ENCODE measurements around the gene PPL. TPM values are rescaled to one million over a fixed set of nuclear protein-coding genes. Genes with fewer than 3 reads are reported as not detected.
A peak's percentile ranks its signal among the peaks of the same experiment; 100 is the strongest.

The PPL gene
- total RNA-seq, 2 experiments from 2014 or later, result 0.07 TPM; not detected in 1

GRCh38 chr16:4850211-4850610, 86.7 kb downstream of the PPL start:
- peaks cover 51% of the 10 kb centered on the region for H3K4me1 Mint-ChIP-seq (ENCODE audit: low read depth)
- H3K9me3 Mint-ChIP-seq, result no peaks in the 10 kb centered on the region
- no peak overlapping the region for H3K27ac Mint-ChIP-seq
- H3K27me3 Mint-ChIP-seq (ENCODE audit: low read depth), result no peaks in the 10 kb centered on the region
- no peak overlapping the region for H3K4me3 Mint-ChIP-seq
- intact Hi-C loops (cut with micrococcal nuclease), result no loop called here
- DNase-seq, result no peak
- peaks cover 18% of the 10 kb centered on the region for H3K36me3 Mint-ChIP-seq (ENCODE audit: low read depth)
- CTCF ChIA-PET, result no interaction called here

DNA sequence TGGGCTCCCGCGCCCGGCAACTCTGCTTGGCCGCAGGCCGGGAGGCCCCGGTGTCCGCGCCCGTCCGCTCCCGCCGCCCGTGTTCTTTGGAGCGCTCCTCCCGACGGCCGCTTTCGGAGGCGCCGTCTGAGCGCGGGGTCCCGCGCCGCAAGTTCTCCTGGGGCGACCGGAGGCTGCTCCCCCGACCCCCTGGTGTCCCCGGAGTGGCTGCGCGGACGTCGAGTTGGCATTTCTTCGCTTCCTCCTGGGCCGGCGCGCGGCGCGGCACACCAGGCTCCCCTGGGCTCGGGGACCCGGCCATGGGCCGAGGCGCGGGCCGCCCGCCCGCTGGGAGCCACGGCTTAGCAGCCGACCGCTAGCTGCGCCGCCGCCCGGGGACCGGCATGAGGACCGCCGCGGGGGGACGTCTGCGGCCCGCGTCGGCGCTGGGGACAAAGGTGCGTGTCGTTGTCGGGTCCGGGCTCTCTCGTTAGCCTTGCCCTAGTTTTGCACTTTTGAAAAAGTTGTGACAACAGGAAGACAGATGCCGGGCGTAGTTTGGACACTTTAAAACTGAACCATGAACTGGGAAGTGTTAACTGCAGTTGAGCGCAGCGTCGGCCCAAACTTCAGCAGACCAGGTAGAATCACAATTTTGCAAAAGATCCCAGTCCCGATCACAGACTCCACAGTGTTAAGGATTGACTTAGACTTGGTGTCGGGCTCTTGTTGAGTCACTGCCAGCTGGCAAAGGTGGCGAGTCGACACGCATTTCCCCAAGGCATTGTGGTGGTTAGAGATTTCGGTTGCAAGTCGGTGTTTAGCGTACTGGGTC, 89.0 kb downstream of the PPL start:
- peaks cover 21% of the 10 kb centered on the region for H3K36me3 Mint-ChIP-seq (ENCODE audit: low read depth)
- H3K27ac Mint-ChIP-seq, result peak overlapping the region; percentile 61
- H3K4me3 Mint-ChIP-seq, result peak overlapping the region; percentile 79
- intact Hi-C loops (cut with micrococcal nuclease), result loop anchor here (1.0 to 5.0 kb wide), 8 partner anchors 46 to 421 kb away; partner anchors contain the start of genes ANKS3, DNAAF8, DNAJA3 and EEF2KMT
- DNase-seq, result peak; percentile 61
- no peaks in the 10 kb centered on the region for H3K9me3 Mint-ChIP-seq
- CTCF ChIA-PET, result no interaction called here
- no peaks in the 10 kb centered on the region for H3K27me3 Mint-ChIP-seq (ENCODE audit: low read depth)
- H3K4me1 Mint-ChIP-seq (ENCODE audit: low read depth), result peaks cover 55% of the 10 kb centered on the region

- H3K27me3 Mint-ChIP-seq (ENCODE audit: low read depth), result no peaks in the 10 kb centered on the region
- H3K36me3 Mint-ChIP-seq (ENCODE audit: low read depth), result peaks cover 22% of the 10 kb centered on the region
Observed at GRCh38 chr16:4846901-4847773, 89.8 kb downstream of the PPL start, which contains the start of the genes GLYR1 and UBN1. TSS of gene GLYR1 (minus strand) at chr16:4847288. CDS start at chr16:4847265, 23 bp downstream. TSS of gene UBN1 (plus strand) at chr16:4847481. CDS start at chr16:4852918, 5,437 bp downstream.

GRCh38 chr16:4846503-4846900, 90.4 kb downstream of the PPL start:
- no peaks in the 10 kb centered on the region for H3K27me3 Mint-ChIP-seq (ENCODE audit: low read depth)
- peak; percentile 23 for DNase-seq
- CTCF ChIA-PET, result no interaction called here
- intact Hi-C loops (cut with micrococcal nuclease), result loop anchor here (2.0 to 5.0 kb wide), 3 partner anchors 186 to 419 kb away; partner anchors contain the start of genes DNAJA3, MGRN1 and NAGPA
- H3K4me1 Mint-ChIP-seq (ENCODE audit: low read depth), result peaks cover 52% of the 10 kb centered on the region
- peak overlapping the region; percentile 73 for H3K27ac Mint-ChIP-seq
- peak overlapping the region; percentile 83 for H3K4me3 Mint-ChIP-seq
- no peaks in the 10 kb centered on the region for H3K9me3 Mint-ChIP-seq
- H3K36me3 Mint-ChIP-seq (ENCODE audit: low read depth), result peaks cover 26% of the 10 kb centered on the region

More at GRCh38 chr16:4846901-4847773, 89.8 kb downstream of the PPL start, which contains the start of the genes GLYR1 and UBN1:
- Mint-ChIP-seq H3K4me1 (ENCODE audit: low read depth) (peaks cover 54% of the 10 kb centered on the region), H3K27ac (peak within 1 kb of the TSS; percentile 80), H3K9me3 (no peaks in the 10 kb centered on the region), H3K4me3 (peak within 1 kb of the TSS; percentile 83)
- peak; percentile 100 for DNase-seq
- CTCF ChIA-PET, result no interaction called here
- intact Hi-C loops (cut with micrococcal nuclease), result loop anchor here (1.0 to 5.0 kb wide), 8 partner anchors 45 to 420 kb away; partner anchors contain the start of genes ANKS3, DNAAF8, DNAJA3 and EEF2KMT

- CTCF ChIA-PET, result interaction anchor here (0.6 kb wide), 1 partner anchor 650 kb away, joined by 5 read pairs; no protein-coding TSS in a partner anchor
- Mint-ChIP-seq H3K27me3 (ENCODE audit: low read depth) (no peaks in the 10 kb centered on the region), H3K4me1 (ENCODE audit: low read depth) (peaks cover 16% of the 10 kb centered on the region), H3K36me3 (ENCODE audit: low read depth) (peaks cover 45% of the 10 kb centered on the region), H3K27ac (no peak overlapping the region), H3K9me3 (no peaks in the 10 kb centered on the region), H3K4me3 (no peak overlapping the region)
- no peak for DNase-seq
- intact Hi-C loops (cut with micrococcal nuclease), result no loop called here
Observed at GRCh38 chr16:4840984-4841383, 96.0 kb downstream of the PPL start.

DNA sequence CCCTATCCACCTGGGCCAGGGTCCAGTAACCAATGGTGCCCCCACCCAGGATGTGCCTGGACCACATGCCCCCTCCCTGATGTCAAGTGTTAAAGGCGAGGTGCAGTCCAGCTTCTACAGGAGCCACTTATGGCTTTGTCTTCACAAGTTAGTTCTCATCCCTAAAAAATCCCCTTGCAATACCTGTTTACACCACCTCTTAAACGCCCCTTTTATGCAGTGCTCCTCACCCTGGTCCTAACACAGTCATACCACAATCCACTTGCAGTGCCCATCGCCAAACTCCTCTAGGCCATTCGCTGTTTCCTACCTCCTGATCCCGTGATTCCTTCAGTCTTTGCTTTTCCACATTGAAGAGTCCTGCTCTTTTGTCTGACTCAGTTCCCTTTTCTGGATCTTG, 97.0 kb downstream of the PPL start:
- peaks cover 7% of the 10 kb centered on the region for H3K4me1 Mint-ChIP-seq (ENCODE audit: low read depth)
- peaks cover 38% of the 10 kb centered on the region for H3K36me3 Mint-ChIP-seq (ENCODE audit: low read depth)
- no peak overlapping the region for H3K4me3 Mint-ChIP-seq
- intact Hi-C loops (cut with micrococcal nuclease), result no loop called here
- no peaks in the 10 kb centered on the region for H3K9me3 Mint-ChIP-seq
- H3K27me3 Mint-ChIP-seq (ENCODE audit: low read depth), result no peaks in the 10 kb centered on the region
- no peak overlapping the region for H3K27ac Mint-ChIP-seq
- CTCF ChIA-PET, result no interaction called here
- DNase-seq, result no peak

GRCh38 chr16:4837733-4838501, 99.0 kb downstream of the PPL start:
- Mint-ChIP-seq H3K27ac (no peak overlapping the region), H3K9me3 (no peaks in the 10 kb centered on the region), H3K27me3 (ENCODE audit: low read depth) (no peaks in the 10 kb centered on the region), H3K4me3 (no peak overlapping the region), H3K36me3 (ENCODE audit: low read depth) (peaks cover 28% of the 10 kb centered on the region), H3K4me1 (ENCODE audit: low read depth) (peaks cover 9% of the 10 kb centered on the region)
- intact Hi-C loops (cut with micrococcal nuclease), result no loop called here
- CTCF ChIA-PET, result no interaction called here
- DNase-seq, result no peak

- no peak overlapping the region for H3K4me3 Mint-ChIP-seq
- no peaks in the 10 kb centered on the region for H3K9me3 Mint-ChIP-seq
- H3K36me3 Mint-ChIP-seq (ENCODE audit: low read depth), result peaks cover 32% of the 10 kb centered on the region
- no peak overlapping the region for H3K27ac Mint-ChIP-seq
- intact Hi-C loops (cut with micrococcal nuclease), result loop anchor here (1.0 kb wide), 1 partner anchor 22 kb away; no protein-coding TSS in a partner anchor
- no peak for DNase-seq
- CTCF ChIA-PET, result no interaction called here
- H3K27me3 Mint-ChIP-seq (ENCODE audit: low read depth), result no peaks in the 10 kb centered on the region
- H3K4me1 Mint-ChIP-seq (ENCODE audit: low read depth), result peaks cover 9% of the 10 kb centered on the region
Observed at GRCh38 chr16:4836727-4837126, 100.2 kb downstream of the PPL start.

- no peak overlapping the region for H3K27ac Mint-ChIP-seq
- H3K36me3 Mint-ChIP-seq (ENCODE audit: low read depth), result peaks cover 28% of the 10 kb centered on the region
- no peaks in the 10 kb centered on the region for H3K9me3 Mint-ChIP-seq
- H3K4me1 Mint-ChIP-seq (ENCODE audit: low read depth), result peaks cover 7% of the 10 kb centered on the region
- CTCF ChIA-PET, result no interaction called here
- no peak for DNase-seq
- intact Hi-C loops (cut with micrococcal nuclease), result no loop called here
- H3K27me3 Mint-ChIP-seq (ENCODE audit: low read depth), result no peaks in the 10 kb centered on the region
- no peak overlapping the region for H3K4me3 Mint-ChIP-seq
Observed at GRCh38 chr16:4833584-4833983, 103.4 kb downstream of the PPL start.

GRCh38 chr16:4832698-4833343, 104.1 kb downstream of the PPL start:
- Mint-ChIP-seq H3K27ac (no peak overlapping the region), H3K4me3 (no peak overlapping the region), H3K9me3 (no peaks in the 10 kb centered on the region), H3K36me3 (ENCODE audit: low read depth) (peaks cover 28% of the 10 kb centered on the region), H3K27me3 (ENCODE audit: low read depth) (no peaks in the 10 kb centered on the region), H3K4me1 (ENCODE audit: low read depth) (peaks cover 7% of the 10 kb centered on the region)
- intact Hi-C loops (cut with micrococcal nuclease), result no loop called here
- no peak for DNase-seq
- CTCF ChIA-PET, result no interaction called here
